Karpas-422 (cell line): ENCODE results near the gene TTC34. TPM values are rescaled to one million over a fixed set of nuclear protein-coding genes. Genes with fewer than 3 reads are reported as not detected.

ENCODE experiments used
- total RNA-seq: library from RNA; depleted of rRNA; stranded (reverse); fragments of >200 nt; shearing (Covaris generic); gene quantifications from 2 replicates; pipeline ENCODE4 v1.2.3, GENCODE V29; 2014; ENCODE audit warnings: low replicate concordance; rRNA removed

Gene TTC34
- total RNA-seq, 1 experiment from 2014 or later = 1.0 TPM

Other genes starting within 250 kb of the TTC34 start
- gene TNFRSF14, start 245.3 kb downstream of the TTC34 start, total RNA-seq = 10.3 and 15.6 TPM in 2 replicates
- 0.89 and 0.90 TPM in 2 replicates for gene PRXL2B, start 214.9 kb downstream of the TTC34 start, total RNA-seq
- not detected in 2 replicates for gene MMEL1, start 168.7 kb downstream of the TTC34 start, total RNA-seq
- gene ACTRT2, start 219.8 kb upstream of the TTC34 start, total RNA-seq = not detected in 2 replicates